MM.1S (cell line): Measurements from ENCODE around the gene RMI2.

Experiments
- DNase-seq: peaks from one replicate; pipeline ENCODE4 v3.0.0-alpha.2; 2015
- H2AFZ ChIP-seq: fragments of 300-600 bp; sonication (generic); 2 replicates; pipeline ENCODE4 v1.6.0; 2016; ENCODE audit warnings: antibody characterized with exemption, low read length
- H3F3A ChIP-seq: fragments of 300-600 bp; sonication (generic); 2 replicates; pipeline ENCODE4 v1.6.1; 2016; ENCODE audit warnings: mild to moderate bottlenecking, antibody characterized with exemption, low read length, moderate library complexity, mixed read lengths; ENCODE audit not compliant: insufficient read depth
- H3K27ac ChIP-seq: fragments of 300-600 bp; sonication (generic); 2 replicates; pipeline ENCODE4 v1.5.1; 2016; ENCODE audit warnings: mild to moderate bottlenecking, low read length
- H3K27me3 ChIP-seq: fragments of 300-600 bp; sonication (generic); replicated peaks from 2 replicates; pipeline ENCODE4 v1.6.0; 2016; ENCODE audit warnings: low read length; ENCODE audit not compliant: insufficient read depth
- H3K36me3 ChIP-seq: fragments of 300-600 bp; sonication (generic); replicated peaks from 2 replicates; pipeline ENCODE4 v1.6.1; 2016; ENCODE audit warnings: mild to moderate bottlenecking, low read length, mixed read lengths; ENCODE audit not compliant: insufficient read depth
- H3K4me1 ChIP-seq: fragments of 300-600 bp; sonication (generic); 2 replicates; pipeline ENCODE4 v1.6.1; 2016; ENCODE audit warnings: low read length, mixed read lengths
- H3K4me2 ChIP-seq: fragments of 300-600 bp; sonication (generic); 2 replicates; pipeline ENCODE4 v1.6.0; 2016; ENCODE audit warnings: low read depth, low read length
- H3K4me3 ChIP-seq: fragments of 300-600 bp; sonication (generic); 2 replicates; pipeline ENCODE4 v1.5.1; 2016; ENCODE audit warnings: low read length, mixed read lengths
- H3K79me2 ChIP-seq: fragments of 300-600 bp; sonication (generic); 2 replicates; pipeline ENCODE4 v1.6.1; 2016; ENCODE audit warnings: mixed run types, low read length, mixed read lengths
- H3K9ac ChIP-seq: fragments of 300-600 bp; sonication (generic); 2 replicates; pipeline ENCODE4 v1.6.1; 2016; ENCODE audit warnings: low read length, mixed read lengths
- H3K9me2 ChIP-seq: fragments of 300-600 bp; sonication (generic); replicated peaks from 2 replicates; pipeline ENCODE4 v1.6.1; 2016; ENCODE audit warnings: mild to moderate bottlenecking, low read length, mixed read lengths; ENCODE audit not compliant: insufficient read depth
- H3K9me3 ChIP-seq: fragments of 300-600 bp; sonication (generic); replicated peaks from 2 replicates; pipeline ENCODE4 v1.6.1; 2016; ENCODE audit warnings: mild to moderate bottlenecking, low read length, mixed read lengths; ENCODE audit not compliant: insufficient read depth
- H4K20me1 ChIP-seq: fragments of 300-600 bp; sonication (generic); 2 replicates; pipeline ENCODE4 v1.6.1; 2016; ENCODE audit warnings: mild to moderate bottlenecking, low read length, moderate library complexity, mixed read lengths; ENCODE audit not compliant: insufficient read depth
- EZH2 ChIP-seq: fragments of 300-600 bp; sonication (generic); optimal IDR thresholded peaks from 2 replicates; pipeline ENCODE3; 2017; ENCODE audit warnings: low read depth, mild to moderate bottlenecking, antibody characterized with exemption, low read length, mixed read lengths
- EZH2phosphoT487 ChIP-seq: fragments of 300-600 bp; sonication (generic); IDR thresholded peaks from 2 replicates; pipeline ENCODE4 v1.6.1; 2018; ENCODE audit warnings: antibody characterized with exemption, low read length
- TF ChIP-seq, protein P1 (sequence below): fragments of 300-600 bp; sonication (generic); IDR thresholded peaks from 2 replicates; pipeline ENCODE4 v1.5.1; 2016; ENCODE audit warnings: antibody characterized with exemption, low read length, mixed read lengths

The RMI2 gene

DNA sequence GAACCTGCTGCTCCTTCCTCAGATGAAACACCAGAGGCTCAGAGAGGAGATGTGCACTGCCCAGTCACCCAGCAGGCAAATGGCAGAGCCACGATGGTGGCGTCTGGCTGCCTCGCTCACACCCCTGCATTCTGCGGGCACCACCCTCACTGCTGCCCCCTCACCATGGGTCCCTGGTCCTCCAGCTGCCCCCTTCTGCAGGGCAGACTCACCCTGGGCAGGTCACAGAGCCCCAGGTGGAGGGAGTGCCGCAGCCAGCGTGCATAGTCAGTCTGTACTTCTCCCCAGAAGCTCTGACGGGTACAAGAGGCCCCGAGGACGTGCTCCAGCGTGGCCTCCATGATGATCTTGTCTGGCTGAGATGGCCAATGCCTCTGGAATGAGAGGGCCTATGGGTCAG, 52.9 kb downstream of the RMI2 start:
- Histone ChIP-seq H3K36me3 (no peaks in the 10 kb centered on the region), H3K27me3 (no peaks in the 10 kb centered on the region), H3F3A (no peaks in the 10 kb centered on the region), H4K20me1 (no peaks in the 10 kb centered on the region), H3K79me2 (no peaks in the 10 kb centered on the region), H3K9me2 (no peaks in the 10 kb centered on the region), H3K4me2 (no peak overlapping the region), H3K9ac (no peak overlapping the region), H3K9me3 (no peaks in the 10 kb centered on the region), H2AFZ (no peak overlapping the region), H3K27ac (no peak overlapping the region), H3K4me3 (no peak overlapping the region), H3K4me1 (no peaks in the 10 kb centered on the region)
- TF ChIP-seq, protein P1, sequence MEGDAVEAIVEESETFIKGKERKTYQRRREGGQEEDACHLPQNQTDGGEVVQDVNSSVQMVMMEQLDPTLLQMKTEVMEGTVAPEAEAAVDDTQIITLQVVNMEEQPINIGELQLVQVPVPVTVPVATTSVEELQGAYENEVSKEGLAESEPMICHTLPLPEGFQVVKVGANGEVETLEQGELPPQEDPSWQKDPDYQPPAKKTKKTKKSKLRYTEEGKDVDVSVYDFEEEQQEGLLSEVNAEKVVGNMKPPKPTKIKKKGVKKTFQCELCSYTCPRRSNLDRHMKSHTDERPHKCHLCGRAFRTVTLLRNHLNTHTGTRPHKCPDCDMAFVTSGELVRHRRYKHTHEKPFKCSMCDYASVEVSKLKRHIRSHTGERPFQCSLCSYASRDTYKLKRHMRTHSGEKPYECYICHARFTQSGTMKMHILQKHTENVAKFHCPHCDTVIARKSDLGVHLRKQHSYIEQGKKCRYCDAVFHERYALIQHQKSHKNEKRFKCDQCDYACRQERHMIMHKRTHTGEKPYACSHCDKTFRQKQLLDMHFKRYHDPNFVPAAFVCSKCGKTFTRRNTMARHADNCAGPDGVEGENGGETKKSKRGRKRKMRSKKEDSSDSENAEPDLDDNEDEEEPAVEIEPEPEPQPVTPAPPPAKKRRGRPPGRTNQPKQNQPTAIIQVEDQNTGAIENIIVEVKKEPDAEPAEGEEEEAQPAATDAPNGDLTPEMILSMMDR, result no peak
- TF ChIP-seq EZH2 (no peak), EZH2phosphoT487 (no peak)
- DNase-seq, result no peak

DNA sequence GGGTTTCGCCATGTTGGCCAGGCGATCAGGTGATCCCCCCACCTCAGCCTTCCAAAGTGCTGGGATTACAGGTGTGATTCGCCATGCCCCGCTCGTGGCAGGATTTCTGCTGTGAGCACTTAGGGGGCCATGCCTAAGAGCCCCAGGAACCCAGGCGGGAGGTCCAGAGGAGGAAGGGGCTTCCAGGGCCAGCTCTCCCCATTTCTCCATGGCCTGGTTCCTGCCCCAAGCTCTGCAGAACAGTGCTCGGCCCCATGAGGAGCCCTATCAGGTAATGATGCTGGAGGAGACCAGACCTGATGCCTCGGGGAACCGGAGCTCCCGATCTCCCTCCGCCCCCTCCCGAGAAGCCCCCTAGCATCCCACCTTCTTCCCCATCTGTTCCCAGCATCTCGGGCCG, 53.6 kb downstream of the RMI2 start:
- TF ChIP-seq, protein P1, result no peak
- TF ChIP-seq EZH2phosphoT487, result no peak
- no peak for TF ChIP-seq EZH2
- Histone ChIP-seq H3K4me1 (no peaks in the 10 kb centered on the region), H3K27ac (no peak overlapping the region)

DNA sequence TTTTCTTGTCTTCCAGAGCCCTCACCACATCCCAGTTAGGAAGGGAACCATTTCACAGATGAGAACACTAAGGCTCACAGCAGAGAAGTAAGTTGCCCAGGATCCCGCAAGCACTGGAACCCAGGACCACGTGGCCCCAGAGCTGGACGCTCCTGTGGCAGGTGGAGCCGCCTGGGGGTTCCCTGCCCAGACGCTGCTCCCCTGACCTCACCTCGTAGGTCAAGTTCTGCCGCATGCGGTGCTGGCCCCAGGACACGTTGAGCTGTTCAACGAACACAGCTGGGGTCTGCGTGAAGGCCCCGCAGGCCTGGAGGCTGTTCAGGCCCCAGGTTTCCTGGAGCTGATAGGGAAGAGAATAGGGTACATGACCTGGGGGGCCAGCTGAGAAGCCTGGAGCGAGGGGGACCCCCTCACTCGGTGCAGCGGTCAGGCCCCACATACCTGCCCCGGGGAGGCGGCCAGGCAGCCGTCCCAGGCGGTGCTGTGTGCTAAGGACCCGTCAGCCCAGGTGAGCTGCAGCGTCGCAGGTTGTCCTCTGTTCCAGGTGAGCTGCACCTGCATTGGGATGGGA, 54.1 kb downstream of the RMI2 start:
- no peaks in the 10 kb centered on the region for H3K4me1 ChIP-seq
- no peaks in the 10 kb centered on the region for H3K79me2 ChIP-seq
- TF ChIP-seq EZH2, result no peak
- no peak for TF ChIP-seq EZH2phosphoT487
- TF ChIP-seq, protein P1, result no peak
- no peak for DNase-seq
- no peak overlapping the region for H3K27ac ChIP-seq
- no peaks in the 10 kb centered on the region for H3K36me3 ChIP-seq
- H3K4me2 ChIP-seq, result no peak overlapping the region
- no peak overlapping the region for H3K9ac ChIP-seq
- no peak overlapping the region for H2AFZ ChIP-seq
- no peaks in the 10 kb centered on the region for H3F3A ChIP-seq
- no peak overlapping the region for H3K4me3 ChIP-seq
- H4K20me1 ChIP-seq, result no peaks in the 10 kb centered on the region
- H3K27me3 ChIP-seq, result no peaks in the 10 kb centered on the region
- no peaks in the 10 kb centered on the region for H3K9me2 ChIP-seq
- no peaks in the 10 kb centered on the region for H3K9me3 ChIP-seq

More for the DNA sequence above, 53.6 kb downstream of the RMI2 start:
- Histone ChIP-seq H3F3A (no peaks in the 10 kb centered on the region), H3K27me3 (no peaks in the 10 kb centered on the region), H3K9me3 (no peaks in the 10 kb centered on the region), H3K9ac (no peak overlapping the region), H4K20me1 (no peaks in the 10 kb centered on the region), H3K79me2 (no peaks in the 10 kb centered on the region), H2AFZ (no peak overlapping the region), H3K4me3 (no peak overlapping the region), H3K4me2 (no peak overlapping the region), H3K36me3 (no peaks in the 10 kb centered on the region), H3K9me2 (no peaks in the 10 kb centered on the region)
- DNase-seq, result no peak
